ENCODE results near the gene PTCH1. TPM values are rescaled to one million over a fixed set of nuclear protein-coding genes. Genes with fewer than 3 reads are reported as not detected.

The PTCH1 gene
- total and polyA plus RNA-seq, 2 donors (not counting 1 experiment from before 2014, with no cell fraction given): 3.3 to 20.1 TPM

DNA sequence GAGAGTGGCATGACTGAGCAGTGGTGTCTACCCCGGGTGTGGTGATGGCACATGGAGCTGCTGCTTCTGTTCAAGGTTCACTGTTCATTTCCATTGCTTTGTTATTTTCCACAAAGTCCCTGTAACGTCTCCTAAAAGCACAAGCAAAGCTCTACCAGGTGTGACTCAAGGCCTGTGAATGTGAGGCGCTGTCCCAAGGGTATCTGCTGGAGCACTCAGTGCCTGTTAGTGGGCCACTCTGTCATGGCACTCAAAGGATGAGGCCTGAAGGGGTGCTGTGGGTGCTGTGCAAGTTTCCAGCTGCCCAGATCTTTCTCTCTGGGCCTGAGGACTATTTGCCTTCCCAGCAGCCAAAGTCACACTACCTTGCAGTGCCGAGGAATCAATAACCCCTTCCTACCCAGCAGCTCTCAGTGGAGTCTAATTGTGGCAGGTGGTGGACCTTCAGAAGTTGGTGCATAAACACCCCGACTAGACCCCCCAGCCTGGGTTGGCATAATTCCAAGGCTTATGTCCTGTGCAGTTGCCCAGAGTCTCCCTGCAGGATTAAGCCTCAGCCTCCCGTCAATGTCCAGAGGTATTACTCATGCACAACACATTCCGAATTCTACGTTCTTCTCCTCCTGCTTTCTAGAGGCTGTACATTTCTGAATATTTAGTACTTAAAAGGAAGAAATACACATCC is 17.4 kb upstream of the PTCH1 start:
- Histone ChIP-seq H3K9me3 (ENCODE audit: control insufficient read depth, insufficient read depth, low read depth, low read length) (no peaks in the 10 kb centered on the region), H3K79me2 (ENCODE audit: control insufficient read depth, insufficient read depth, low read length) (no peaks in the 10 kb centered on the region), H3K4me2 (ENCODE audit: extremely low read depth, insufficient read depth, low read length) (no peak overlapping the region), H3K9ac (ENCODE audit: insufficient read depth, low read length) (no peak overlapping the region), H2AFZ (ENCODE audit: low read length) (no peak overlapping the region), H3K27ac (ENCODE audit: insufficient read depth, low read length) (no peak overlapping the region), H3K4me1 (ENCODE audit: control insufficient read depth, extremely low read depth, insufficient read depth, low read length) (no peaks in the 10 kb centered on the region), H4K20me1 (ENCODE audit: control insufficient read depth, extremely low read depth, insufficient read depth, low read length) (no peaks in the 10 kb centered on the region), H3K27me3 (ENCODE audit: control insufficient read depth, insufficient read depth, low read length) (peaks cover 2% of the 10 kb centered on the region), H3K4me3 (replicated peaks in 1 of 4; ENCODE audit: control extremely low read depth in 1 of 4, insufficient read depth in 1 of 4, low read depth in 3 of 4, low read length in 4 of 4) (no peak overlapping the region), H3K36me3 (ENCODE audit: control insufficient read depth, insufficient read depth, low read length) (no peaks in the 10 kb centered on the region)
- DNase-seq (ENCODE audit: low read depth in 2 of 2): no peak
- TF ChIP-seq, protein P1, sequence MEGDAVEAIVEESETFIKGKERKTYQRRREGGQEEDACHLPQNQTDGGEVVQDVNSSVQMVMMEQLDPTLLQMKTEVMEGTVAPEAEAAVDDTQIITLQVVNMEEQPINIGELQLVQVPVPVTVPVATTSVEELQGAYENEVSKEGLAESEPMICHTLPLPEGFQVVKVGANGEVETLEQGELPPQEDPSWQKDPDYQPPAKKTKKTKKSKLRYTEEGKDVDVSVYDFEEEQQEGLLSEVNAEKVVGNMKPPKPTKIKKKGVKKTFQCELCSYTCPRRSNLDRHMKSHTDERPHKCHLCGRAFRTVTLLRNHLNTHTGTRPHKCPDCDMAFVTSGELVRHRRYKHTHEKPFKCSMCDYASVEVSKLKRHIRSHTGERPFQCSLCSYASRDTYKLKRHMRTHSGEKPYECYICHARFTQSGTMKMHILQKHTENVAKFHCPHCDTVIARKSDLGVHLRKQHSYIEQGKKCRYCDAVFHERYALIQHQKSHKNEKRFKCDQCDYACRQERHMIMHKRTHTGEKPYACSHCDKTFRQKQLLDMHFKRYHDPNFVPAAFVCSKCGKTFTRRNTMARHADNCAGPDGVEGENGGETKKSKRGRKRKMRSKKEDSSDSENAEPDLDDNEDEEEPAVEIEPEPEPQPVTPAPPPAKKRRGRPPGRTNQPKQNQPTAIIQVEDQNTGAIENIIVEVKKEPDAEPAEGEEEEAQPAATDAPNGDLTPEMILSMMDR (conservative IDR thresholded peaks at IDR 0.05 in 1 of 2, IDR thresholded peaks at IDR 0.05 in 1 of 2; ENCODE audit: low read depth in 1 of 2, low read length in 2 of 2): no peak

DNA sequence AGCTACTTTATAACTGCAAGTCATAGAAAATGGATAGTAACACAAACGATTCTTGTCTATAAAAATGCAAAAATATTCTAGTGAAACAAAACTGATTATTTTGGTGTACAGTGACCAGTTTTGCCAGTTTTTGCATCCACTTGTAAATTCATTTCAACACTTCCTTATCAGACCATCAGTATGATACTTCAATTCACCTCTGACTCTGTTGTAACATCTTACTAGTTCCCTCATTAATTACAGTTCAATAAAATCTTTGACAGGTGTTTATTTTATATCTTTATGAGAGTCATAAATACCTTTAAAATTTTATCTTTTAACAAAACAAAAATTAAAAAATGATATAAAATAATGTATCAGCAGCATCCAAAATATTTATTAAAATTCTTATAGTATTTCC is 13.1 kb upstream of the PTCH1 start:
- no peak overlapping the region for H3K4me3 ChIP-seq (replicated peaks in 1 of 4; ENCODE audit: control extremely low read depth in 1 of 4, insufficient read depth in 1 of 4, low read depth in 3 of 4, low read length in 4 of 4)
- H3K9me3 ChIP-seq (ENCODE audit: control insufficient read depth, insufficient read depth, low read depth, low read length): no peaks in the 10 kb centered on the region
- DNase-seq (ENCODE audit: low read depth in 2 of 2): no peak

DNA sequence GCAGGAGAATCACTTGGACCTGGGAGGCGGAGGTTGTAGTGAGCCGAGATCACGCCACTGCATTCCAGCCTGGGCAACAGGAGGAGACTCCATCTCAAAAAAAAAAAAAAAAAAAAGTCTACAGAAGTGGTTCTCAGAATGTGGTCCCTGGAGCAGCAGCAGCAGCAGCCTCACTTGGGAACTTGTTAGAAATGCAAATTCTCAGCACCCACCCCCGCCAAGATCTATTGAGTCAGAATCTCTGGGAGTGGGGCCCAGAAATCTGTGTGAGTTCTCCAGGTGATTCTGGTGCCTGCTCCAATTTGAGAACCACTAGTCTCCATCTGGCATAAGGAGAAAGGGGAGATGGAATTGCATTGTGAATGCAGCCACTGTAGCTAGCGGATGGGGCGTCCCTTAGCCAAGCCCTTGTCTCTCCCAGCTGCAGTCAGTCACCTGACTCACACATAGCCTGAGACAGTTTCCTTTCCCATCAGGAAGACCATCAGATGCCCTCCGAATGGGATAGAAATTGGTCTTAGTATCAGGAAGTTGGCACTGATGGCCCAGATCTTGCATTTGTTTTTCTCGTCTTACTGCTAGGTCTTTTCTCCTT is 12.2 kb upstream of the PTCH1 start:
- no peak overlapping the region for H3K9ac ChIP-seq (ENCODE audit: insufficient read depth, low read length)
- no peak for DNase-seq (ENCODE audit: low read depth in 2 of 2)
- no peak overlapping the region for H3K4me2 ChIP-seq (ENCODE audit: extremely low read depth, insufficient read depth, low read length)
- H3K4me3 ChIP-seq (replicated peaks in 1 of 4; ENCODE audit: control extremely low read depth in 1 of 4, insufficient read depth in 1 of 4, low read depth in 3 of 4, low read length in 4 of 4): no peak overlapping the region
- TF ChIP-seq EZH2 (IDR thresholded peaks at IDR 0.05; ENCODE audit: low read length, missing control alignments): no peak
- TF ChIP-seq, protein P1 (conservative IDR thresholded peaks at IDR 0.05 in 1 of 2, IDR thresholded peaks at IDR 0.05 in 1 of 2; ENCODE audit: low read depth in 1 of 2, low read length in 2 of 2): no peak
- H4K20me1 ChIP-seq (ENCODE audit: control insufficient read depth, extremely low read depth, insufficient read depth, low read length): no peaks in the 10 kb centered on the region
- peaks cover 4% of the 10 kb centered on the region for H3K27me3 ChIP-seq (ENCODE audit: control insufficient read depth, insufficient read depth, low read length)
- no peaks in the 10 kb centered on the region for H3K79me2 ChIP-seq (ENCODE audit: control insufficient read depth, insufficient read depth, low read length)
- H3K27ac ChIP-seq (ENCODE audit: insufficient read depth, low read length): no peak overlapping the region
- no peak overlapping the region for H2AFZ ChIP-seq (ENCODE audit: low read length)
- no peaks in the 10 kb centered on the region for H3K4me1 ChIP-seq (ENCODE audit: control insufficient read depth, extremely low read depth, insufficient read depth, low read length)
- H3K9me3 ChIP-seq (ENCODE audit: control insufficient read depth, insufficient read depth, low read depth, low read length): no peaks in the 10 kb centered on the region
- H3K36me3 ChIP-seq (ENCODE audit: control insufficient read depth, insufficient read depth, low read length): no peaks in the 10 kb centered on the region

More for the DNA sequence above, 13.1 kb upstream of the PTCH1 start:
- H3K27ac ChIP-seq (ENCODE audit: insufficient read depth, low read length): no peak overlapping the region
- H3K79me2 ChIP-seq (ENCODE audit: control insufficient read depth, insufficient read depth, low read length): no peaks in the 10 kb centered on the region
- H3K4me2 ChIP-seq (ENCODE audit: extremely low read depth, insufficient read depth, low read length): no peak overlapping the region
- no peaks in the 10 kb centered on the region for H3K36me3 ChIP-seq (ENCODE audit: control insufficient read depth, insufficient read depth, low read length)
- H3K27me3 ChIP-seq (ENCODE audit: control insufficient read depth, insufficient read depth, low read length): peaks cover 4% of the 10 kb centered on the region
- no peaks in the 10 kb centered on the region for H4K20me1 ChIP-seq (ENCODE audit: control insufficient read depth, extremely low read depth, insufficient read depth, low read length)
- H3K9ac ChIP-seq (ENCODE audit: insufficient read depth, low read length): no peak overlapping the region
- TF ChIP-seq, protein P1 (conservative IDR thresholded peaks at IDR 0.05 in 1 of 2, IDR thresholded peaks at IDR 0.05 in 1 of 2; ENCODE audit: low read depth in 1 of 2, low read length in 2 of 2): no peak
- no peak for TF ChIP-seq EZH2 (IDR thresholded peaks at IDR 0.05; ENCODE audit: low read length, missing control alignments)
- no peaks in the 10 kb centered on the region for H3K4me1 ChIP-seq (ENCODE audit: control insufficient read depth, extremely low read depth, insufficient read depth, low read length)
- H2AFZ ChIP-seq (ENCODE audit: low read length): no peak overlapping the region

Data from fibroblast of lung (primary cell).